ENCODE results near the gene ADCY5. TPM values are rescaled to one million over a fixed set of nuclear protein-coding genes. Genes with fewer than 3 reads are reported as not detected.

ADCY5 gene
- total RNA-seq, 1 donor from 2014 or later, result not detected

DNA sequence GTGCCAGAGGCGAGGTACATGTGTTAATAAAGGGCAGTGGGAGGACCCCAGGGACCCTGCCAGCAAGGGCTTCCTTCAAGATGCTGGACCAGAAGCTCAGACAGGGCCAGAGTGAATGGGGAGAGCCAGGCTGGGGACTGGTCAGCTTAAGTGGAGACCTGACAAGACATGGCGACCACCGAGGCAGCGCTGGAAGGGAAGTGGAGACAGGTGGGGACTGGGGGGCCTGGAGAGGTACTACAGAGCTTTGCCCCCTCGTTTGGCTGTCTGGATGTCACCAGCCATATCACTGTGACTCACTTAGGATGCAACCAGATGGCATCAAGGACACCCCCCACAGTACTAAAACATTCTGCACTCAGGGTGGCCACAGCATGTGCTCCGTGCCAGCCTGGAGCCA, 97.9 kb downstream of the ADCY5 start:
- FAIRE-seq, result no peak
- Histone ChIP-seq H3K4me3 (ENCODE audit: low read depth, low read length) (no peak overlapping the region), H3K36me3 (ENCODE audit: control insufficient read depth, insufficient read depth, low read length) (no peaks in the 10 kb centered on the region), H3K27me3 (ENCODE audit: control insufficient read depth, insufficient read depth, low read length) (peaks cover 11% of the 10 kb centered on the region)
- DNase-seq (ENCODE audit: low read depth), result no peak
- TF ChIP-seq CTCF (IDR thresholded peaks at IDR 0.05; ENCODE audit: insufficient read depth, low read length, severe bottlenecking), result no peak

GRCh38 chr3:123349566-123350435, 99.1 kb downstream of the ADCY5 start:
- FAIRE-seq (no peak), DNase-seq (ENCODE audit: low read depth) (no peak)
- H3K36me3 ChIP-seq (ENCODE audit: control insufficient read depth, insufficient read depth, low read length), result no peaks in the 10 kb centered on the region
- no peak for TF ChIP-seq CTCF (IDR thresholded peaks at IDR 0.05; ENCODE audit: insufficient read depth, low read length, severe bottlenecking)
- no peak overlapping the region for H3K4me3 ChIP-seq (ENCODE audit: low read depth, low read length)
- peaks cover 11% of the 10 kb centered on the region for H3K27me3 ChIP-seq (ENCODE audit: control insufficient read depth, insufficient read depth, low read length)

DNA sequence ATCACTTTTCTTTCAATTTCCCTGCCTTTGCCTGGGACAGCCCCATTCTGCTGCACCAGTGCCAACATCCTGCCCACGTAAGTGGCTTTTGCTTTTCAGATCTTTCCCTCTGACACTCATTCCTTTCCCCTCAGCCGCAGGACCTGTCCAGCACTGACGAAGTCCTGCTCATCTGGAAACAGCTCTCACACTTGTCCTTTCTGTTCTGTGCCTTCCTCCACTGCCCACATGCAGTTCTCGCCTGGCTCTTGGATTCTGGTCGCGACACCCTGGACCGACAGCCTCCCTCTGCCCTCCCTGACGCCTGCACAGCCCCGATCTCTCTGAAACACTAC, 99.7 kb downstream of the ADCY5 start:
- Histone ChIP-seq H3K4me3 (ENCODE audit: low read depth, low read length) (no peak overlapping the region), H3K36me3 (ENCODE audit: control insufficient read depth, insufficient read depth, low read length) (no peaks in the 10 kb centered on the region), H3K27me3 (ENCODE audit: control insufficient read depth, insufficient read depth, low read length) (peaks cover 11% of the 10 kb centered on the region)
- FAIRE-seq, result peak; percentile 36
- no peak for TF ChIP-seq CTCF (IDR thresholded peaks at IDR 0.05; ENCODE audit: insufficient read depth, low read length, severe bottlenecking)
- DNase-seq (ENCODE audit: low read depth), result no peak

- no peak for TF ChIP-seq CTCF (IDR thresholded peaks at IDR 0.05; ENCODE audit: insufficient read depth, low read length, severe bottlenecking)
- DNase-seq (ENCODE audit: low read depth) (no peak), FAIRE-seq (no peak)
- Histone ChIP-seq H3K27me3 (ENCODE audit: control insufficient read depth, insufficient read depth, low read length) (peaks cover 11% of the 10 kb centered on the region), H3K36me3 (ENCODE audit: control insufficient read depth, insufficient read depth, low read length) (no peaks in the 10 kb centered on the region), H3K4me3 (ENCODE audit: low read depth, low read length) (no peak overlapping the region)
Measured at GRCh38 chr3:123348471-123349200, 100.3 kb downstream of the ADCY5 start.

DNA sequence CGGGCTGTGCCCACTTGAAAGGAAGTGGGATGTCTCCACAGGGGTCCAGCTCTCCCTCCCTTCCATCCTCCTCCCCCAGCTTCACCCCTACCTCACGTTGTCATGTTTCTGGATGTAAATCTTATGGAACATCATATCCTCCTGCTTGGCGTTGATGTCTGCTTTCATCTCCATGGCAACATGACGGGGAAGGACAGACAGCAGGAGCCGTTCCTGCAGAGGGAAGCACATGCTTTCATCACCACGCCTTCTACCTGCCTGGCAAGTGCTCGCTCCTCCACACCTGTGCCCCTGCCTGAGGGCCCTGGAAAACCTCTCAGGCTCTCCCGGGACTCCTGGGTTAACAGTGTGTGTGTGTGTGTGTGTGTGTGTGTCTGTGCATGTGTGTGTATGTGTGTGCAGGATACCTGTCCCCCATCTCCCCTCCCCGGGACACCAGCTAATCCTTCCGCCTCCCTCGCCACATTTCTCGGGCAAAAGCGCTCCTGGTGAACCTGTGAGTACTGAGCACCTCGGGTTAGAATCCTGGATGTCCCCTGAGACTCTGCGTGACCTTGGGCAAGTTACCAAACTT, 101.1 kb downstream of the ADCY5 start:
- peaks cover 12% of the 10 kb centered on the region for H3K27me3 ChIP-seq (ENCODE audit: control insufficient read depth, insufficient read depth, low read length)
- no peaks in the 10 kb centered on the region for H3K36me3 ChIP-seq (ENCODE audit: control insufficient read depth, insufficient read depth, low read length)
- DNase-seq (ENCODE audit: low read depth) (no peak), FAIRE-seq (no peak)
- no peak for TF ChIP-seq CTCF (IDR thresholded peaks at IDR 0.05; ENCODE audit: insufficient read depth, low read length, severe bottlenecking)
- no peak overlapping the region for H3K4me3 ChIP-seq (ENCODE audit: low read depth, low read length)

Measured in bronchial epithelial cell (primary cell).